Transverse colon (tissue), 4 donors: Measurements from ENCODE around the gene CTNND2. TPM values are rescaled to one million over a fixed set of nuclear protein-coding genes. Genes with fewer than 3 reads are reported as not detected.

Experiments used
- DNase-seq: peaks from one replicate; pipeline ENCODE4 v3.0.0-alpha.2; 2019
- H3K27ac ChIP-seq, 4 donors: fragments of 200-600 bp; sonication (generic); 2 replicates each; pipeline ENCODE4 v1.5.1; 2016 to 2018; ENCODE audit warnings: inconsistent platforms in 4 of 4
- H3K27me3 ChIP-seq: fragments of 200-600 bp; sonication (generic); 2 replicates; pipeline ENCODE4 v1.5.1; 2017; ENCODE audit warnings: inconsistent platforms
- H3K36me3 ChIP-seq, 4 donors: fragments of 200-600 bp; sonication (generic); 2 replicates each; pipeline ENCODE4 v1.5.1; 2017 to 2019; ENCODE audit warnings: inconsistent platforms in 4 of 4
- H3K4me1 ChIP-seq, 4 donors: fragments of 200-600 bp; sonication (generic); 2 replicates each; pipeline ENCODE4 v1.5.1; 2017 to 2020; ENCODE audit warnings: inconsistent platforms in 4 of 4
- H3K4me3 ChIP-seq, 4 donors: fragments of 200-600 bp; sonication (generic); 1 replicate in 1 of 4; 2 replicates in 3 of 4; pipeline versions ENCODE4 v1.5.1 to v1.6.1; 2017 to 2019; ENCODE audit warnings: inconsistent platforms in 4 of 4
- H3K9me3 ChIP-seq, 2 donors: fragments of 200-600 bp; sonication (generic); 2 replicates each; pipeline ENCODE4 v1.5.1; 2017 to 2019; ENCODE audit warnings: inconsistent platforms in 2 of 2
- EP300 ChIP-seq: sonication (generic); formaldehyde crosslinking; IDR thresholded peaks from one replicate; pipeline ENCODE4 v1.6.1; 2017; ENCODE audit warnings: antibody characterized with exemption, low read depth
- POLR2A ChIP-seq: fragments of 450-650 bp; IDR thresholded peaks from one replicate; pipeline ENCODE4 v1.6.1; 2016; ENCODE audit warnings: antibody characterized with exemption, mild to moderate bottlenecking, moderate library complexity
- POLR2AphosphoS5 ChIP-seq, 3 donors: sonication (generic); formaldehyde crosslinking; IDR thresholded peaks; one replicate each; pipeline ENCODE4 v1.6.1; 2016; ENCODE audit warnings: antibody characterized with exemption in 3 of 3
- WGBS, 2 donors: methylation state at CpG; one replicate each; pipeline ENCODE4 v1.1.5; 2018; ENCODE audit warnings: low coverage in 1 of 2; 5-methylcytosine and 5-hydroxymethylcytosine counted together
- in situ Hi-C, 4 donors: fragments of 200-750 bp; cut with MboI; loops; one replicate each; pipeline versions ENCODE4 v1.15.0 to v1.15.1; 2017; ENCODE audit warnings: low sequenced_read_pairs in 3 of 4, low pct_ligation_motif_present in 1 of 4, low pct_unique_long_range_greater_than_20kb in 1 of 4
- intact Hi-C: fragments of 100-400 bp; cut with DNase I; formaldehyde crosslinking; loops from one replicate; pipeline ENCODE4 v1.15.1; 2023; ENCODE audit warnings: low total_unique reads
- total RNA-seq, 4 donors: library from RNA; depleted of rRNA; stranded (reverse); fragments of >200 nt; gene quantifications; one replicate each; pipeline ENCODE4 v1.1.0, GENCODE V29; 2016
- TF ChIP-seq, protein P1 (sequence below), 5 experiments: fragments of 200-600 bp in 3 of 5; fragments of 450-650 bp in 2 of 5; sonication (generic) in 3 of 5; IDR thresholded peaks; 1 replicate in 2 of 5; 2 replicates in 3 of 5; pipeline ENCODE4 v1.5.1; 2016 to 2017; ENCODE audit warnings: antibody characterized with exemption in 5 of 5, inconsistent platforms in 3 of 5, mild to moderate bottlenecking in 2 of 5, moderate library complexity in 1 of 5

The CTNND2 gene
- total RNA-seq, 4 donors from 2014 or later = 1.9 to 2.1 TPM; not detected in 2

DNA sequence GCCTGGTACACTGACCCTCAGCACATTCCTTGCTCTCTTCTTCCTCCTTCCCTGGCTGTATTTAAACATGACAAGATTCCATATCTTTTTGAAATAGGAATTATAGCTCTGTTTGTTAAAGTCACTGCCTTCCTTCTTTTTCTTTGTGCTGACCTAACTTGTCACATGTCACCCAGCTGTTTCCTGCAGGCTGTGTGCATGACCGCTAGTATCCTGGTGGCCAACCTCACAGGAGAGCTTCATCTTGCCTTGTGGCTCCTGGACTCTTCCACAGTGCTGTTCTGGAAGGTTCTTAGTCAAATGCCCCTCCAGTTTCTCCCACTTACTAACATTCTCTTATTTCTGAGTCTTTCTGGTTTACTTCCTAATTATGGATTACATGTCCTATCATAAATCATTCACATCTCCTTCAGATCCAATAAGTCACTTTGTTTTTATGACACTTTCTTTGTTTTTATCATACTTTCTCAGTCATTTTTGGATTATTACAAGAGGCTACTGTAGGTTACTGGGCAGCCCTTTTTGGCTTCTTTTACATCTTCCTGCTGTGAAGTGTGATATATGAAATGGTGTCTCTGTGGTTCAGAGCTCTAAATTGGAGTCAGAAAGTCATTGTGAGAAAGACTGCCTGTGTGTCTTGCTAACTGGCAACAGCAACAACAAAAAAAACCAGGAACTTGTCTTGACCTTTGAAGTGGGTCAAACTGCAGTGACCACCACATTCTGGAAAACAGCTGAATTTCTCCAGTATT, 679.6 kb downstream of the CTNND2 start:
- Histone ChIP-seq H3K27me3 (no peaks in the 10 kb centered on the region), H3K27ac (no peak overlapping the region), H3K4me3 (no peak overlapping the region), H3K36me3 (no peaks in the 10 kb centered on the region), H3K4me1 (no peaks in the 10 kb centered on the region), H3K9me3 (no peaks in the 10 kb centered on the region)
- TF ChIP-seq EP300 = no peak
- TF ChIP-seq, protein P1, sequence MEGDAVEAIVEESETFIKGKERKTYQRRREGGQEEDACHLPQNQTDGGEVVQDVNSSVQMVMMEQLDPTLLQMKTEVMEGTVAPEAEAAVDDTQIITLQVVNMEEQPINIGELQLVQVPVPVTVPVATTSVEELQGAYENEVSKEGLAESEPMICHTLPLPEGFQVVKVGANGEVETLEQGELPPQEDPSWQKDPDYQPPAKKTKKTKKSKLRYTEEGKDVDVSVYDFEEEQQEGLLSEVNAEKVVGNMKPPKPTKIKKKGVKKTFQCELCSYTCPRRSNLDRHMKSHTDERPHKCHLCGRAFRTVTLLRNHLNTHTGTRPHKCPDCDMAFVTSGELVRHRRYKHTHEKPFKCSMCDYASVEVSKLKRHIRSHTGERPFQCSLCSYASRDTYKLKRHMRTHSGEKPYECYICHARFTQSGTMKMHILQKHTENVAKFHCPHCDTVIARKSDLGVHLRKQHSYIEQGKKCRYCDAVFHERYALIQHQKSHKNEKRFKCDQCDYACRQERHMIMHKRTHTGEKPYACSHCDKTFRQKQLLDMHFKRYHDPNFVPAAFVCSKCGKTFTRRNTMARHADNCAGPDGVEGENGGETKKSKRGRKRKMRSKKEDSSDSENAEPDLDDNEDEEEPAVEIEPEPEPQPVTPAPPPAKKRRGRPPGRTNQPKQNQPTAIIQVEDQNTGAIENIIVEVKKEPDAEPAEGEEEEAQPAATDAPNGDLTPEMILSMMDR (IDR thresholded peaks at IDR 0.05) = no peak
- no peak for TF ChIP-seq POLR2A
- no peak for TF ChIP-seq POLR2AphosphoS5 (IDR thresholded peaks at IDR 0.05)
- intact Hi-C loops (no loop called here), in situ Hi-C loops (no loop called here)
- no peak for DNase-seq
- 78 to 80% methylated on average over 1 of the region's 1 CpG for WGBS, 2 donors

DNA sequence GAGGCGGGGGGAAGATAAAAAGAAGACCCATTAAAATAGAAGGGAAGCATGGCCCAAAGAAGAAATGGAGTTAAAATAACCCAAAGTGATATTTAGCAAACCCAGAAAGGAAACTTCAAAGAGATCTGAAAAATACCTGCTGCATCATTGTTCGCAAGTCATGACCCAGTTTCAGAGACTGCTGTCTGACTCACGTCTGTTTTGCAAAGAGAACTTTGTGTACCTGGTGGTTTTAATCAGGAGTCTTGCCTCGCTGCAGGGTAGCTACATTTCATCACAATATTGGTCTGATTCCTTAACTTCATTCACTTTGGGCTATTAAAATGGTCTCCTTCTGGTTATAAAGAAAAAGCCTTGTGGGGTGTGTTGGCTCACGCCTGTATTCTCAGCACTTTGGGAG, 682.1 kb downstream of the CTNND2 start:
- no peaks in the 10 kb centered on the region for H3K9me3 ChIP-seq
- in situ Hi-C loops = no loop called here
- no peak for TF ChIP-seq POLR2AphosphoS5 (IDR thresholded peaks at IDR 0.05)
- TF ChIP-seq, protein P1 (IDR thresholded peaks at IDR 0.05) = no peak
- no peak for TF ChIP-seq EP300
- no peak for TF ChIP-seq POLR2A

DNA sequence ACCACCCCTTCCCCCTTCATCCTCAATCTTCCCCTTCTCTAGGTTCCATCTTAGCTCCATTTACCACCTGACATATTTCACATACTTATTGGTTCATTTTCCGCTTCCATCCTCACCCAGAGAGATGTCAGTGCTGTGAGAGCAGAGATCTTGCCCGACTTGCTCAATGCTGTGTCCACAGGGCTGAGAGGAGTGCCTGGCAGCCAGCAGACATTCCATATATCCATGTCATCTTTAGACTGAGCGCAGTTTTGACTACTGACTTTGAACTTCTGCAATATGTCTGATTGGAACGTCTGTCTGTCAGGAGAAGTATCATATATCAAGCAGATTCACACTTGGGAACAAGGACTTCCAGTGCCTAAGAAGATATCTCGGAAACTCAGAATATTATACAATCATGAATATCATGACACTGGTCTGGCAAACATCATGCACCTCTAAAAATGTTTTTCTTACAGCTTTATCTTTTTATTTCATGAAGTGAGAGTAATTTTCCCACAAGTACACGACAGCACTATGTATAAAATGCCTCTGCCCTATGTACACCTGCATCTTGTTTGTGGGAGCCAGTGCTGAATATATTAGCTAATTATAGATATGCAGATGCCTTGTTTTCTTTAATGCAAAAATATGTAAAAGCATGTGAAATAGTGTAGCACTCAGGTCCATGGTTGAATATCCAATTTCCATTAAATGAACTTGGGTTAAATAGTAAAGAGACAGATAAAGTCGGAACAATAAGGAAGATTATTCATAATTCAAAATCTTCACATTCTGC, 689.2 kb downstream of the CTNND2 start:
- intact Hi-C loops = no loop called here
- in situ Hi-C loops = no loop called here
- 74 to 80% methylated on average over 4 to 7 of the region's 7 CpGs for WGBS, 2 donors
- H3K4me3 ChIP-seq = no peak overlapping the region
- no peaks in the 10 kb centered on the region for H3K4me1 ChIP-seq
- TF ChIP-seq POLR2A = no peak
- TF ChIP-seq, protein P1 (IDR thresholded peaks at IDR 0.05) = no peak
- no peak for TF ChIP-seq POLR2AphosphoS5 (IDR thresholded peaks at IDR 0.05)
- no peak for TF ChIP-seq EP300
- H3K9me3 ChIP-seq = no peaks in the 10 kb centered on the region
- H3K36me3 ChIP-seq = no peaks in the 10 kb centered on the region
- DNase-seq = no peak
- no peaks in the 10 kb centered on the region for H3K27me3 ChIP-seq
- no peak overlapping the region for H3K27ac ChIP-seq

More for the DNA sequence above, 682.1 kb downstream of the CTNND2 start:
- DNase-seq = no peak
- WGBS, 2 donors = 79 to 81% methylated on average over 5 of the region's 5 CpGs
- intact Hi-C loops = no loop called here
- Histone ChIP-seq H3K4me1 (no peaks in the 10 kb centered on the region), H3K27me3 (no peaks in the 10 kb centered on the region), H3K4me3 (no peak overlapping the region), H3K27ac (no peak overlapping the region), H3K36me3 (no peaks in the 10 kb centered on the region)

DNA sequence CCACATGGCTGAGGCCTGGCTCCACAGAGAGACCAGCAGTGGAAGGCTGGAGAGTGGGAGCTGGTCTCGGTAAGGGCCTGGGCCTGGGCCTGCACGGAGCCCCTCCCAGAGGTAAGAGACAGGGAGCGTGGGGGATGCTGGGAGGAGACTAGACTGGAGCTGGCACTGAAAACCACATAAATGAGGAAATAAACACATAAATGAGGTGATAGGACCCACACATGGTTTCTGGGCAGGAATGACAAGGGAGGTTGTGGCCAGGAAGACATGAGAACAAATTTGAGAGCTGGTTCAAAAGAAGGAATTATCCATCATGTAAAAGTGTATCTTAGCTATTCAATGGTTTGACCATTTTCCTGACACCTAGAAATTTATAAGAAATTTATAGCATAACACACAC, 691.5 kb downstream of the CTNND2 start:
- TF ChIP-seq POLR2A (no peak), POLR2AphosphoS5 (IDR thresholded peaks at IDR 0.05) (no peak), EP300 (no peak)
- TF ChIP-seq, protein P1 (IDR thresholded peaks at IDR 0.05) = no peak
- Histone ChIP-seq H3K4me1 (no peaks in the 10 kb centered on the region), H3K4me3 (no peak overlapping the region), H3K9me3 (no peaks in the 10 kb centered on the region), H3K27ac (no peak overlapping the region), H3K36me3 (no peaks in the 10 kb centered on the region), H3K27me3 (no peaks in the 10 kb centered on the region)
- in situ Hi-C loops = no loop called here
- WGBS, 2 donors = 60 to 77% methylated on average over 1 to 3 of the region's 3 CpGs
- intact Hi-C loops = no loop called here
- no peak for DNase-seq
